Stomach (tissue), 4 donors: Measurements from ENCODE around the gene SMC4.

Experiments used
- CTCF ChIP-seq, 7 experiments: fragments of 450-650 bp in 4 of 7; fragments of 200-600 bp in 3 of 7; sonication (generic) in 3 of 7; IDR thresholded peaks; one replicate each; pipeline ENCODE4 v1.5.1; 2016 to 2019; ENCODE audit warnings: antibody characterized with exemption in 7 of 7, control low read depth in 2 of 7, mild to moderate bottlenecking in 1 of 7
- EP300 ChIP-seq: sonication (generic); formaldehyde crosslinking; IDR thresholded peaks from one replicate; pipeline ENCODE4 v1.6.1; 2017; ENCODE audit warnings: antibody characterized with exemption
- POLR2A ChIP-seq, 4 donors: fragments of 450-650 bp; IDR thresholded peaks; one replicate each; pipeline ENCODE4 v1.6.1; 2016; ENCODE audit warnings: antibody characterized with exemption in 4 of 4, control low read depth in 2 of 4, mild to moderate bottlenecking in 1 of 4, moderate library complexity in 1 of 4
- POLR2AphosphoS5 ChIP-seq, 3 donors: sonication (generic); formaldehyde crosslinking; IDR thresholded peaks; one replicate each; pipeline ENCODE4 v1.6.1; 2016; ENCODE audit warnings: antibody characterized with exemption in 3 of 3

GRCh38 chr3:160373655-160374054, 25.8 kb upstream of the SMC4 start:
- TF ChIP-seq CTCF (IDR thresholded peaks at IDR 0.05) (no peak), POLR2A (IDR thresholded peaks at IDR 0.05) (no peak), EP300 (no peak), POLR2AphosphoS5 (IDR thresholded peaks at IDR 0.05) (no peak)
